Measurements from ENCODE around the gene TBC1D16.

GRCh38 chr17:80009391-80010282, 26.0 kb downstream of the TBC1D16 start:
- TF ChIP-seq POLR2A (IDR thresholded peaks at IDR 0.05; ENCODE audit: low read depth, low read length) = no peak
- no peak for TF ChIP-seq TAF1 (IDR thresholded peaks at IDR 0.05; ENCODE audit: low read depth, low read length)
- TF ChIP-seq POLR2AphosphoS5 (IDR thresholded peaks at IDR 0.05; ENCODE audit: low read depth, low read length) = no peak
- no peak for TF ChIP-seq POU2F2 (IDR thresholded peaks at IDR 0.05; ENCODE audit: low read depth, low read length)

Measured in GM12891 (cell line).